ENCODE data around the gene BRMS1L.

Gene BRMS1L

DNA sequence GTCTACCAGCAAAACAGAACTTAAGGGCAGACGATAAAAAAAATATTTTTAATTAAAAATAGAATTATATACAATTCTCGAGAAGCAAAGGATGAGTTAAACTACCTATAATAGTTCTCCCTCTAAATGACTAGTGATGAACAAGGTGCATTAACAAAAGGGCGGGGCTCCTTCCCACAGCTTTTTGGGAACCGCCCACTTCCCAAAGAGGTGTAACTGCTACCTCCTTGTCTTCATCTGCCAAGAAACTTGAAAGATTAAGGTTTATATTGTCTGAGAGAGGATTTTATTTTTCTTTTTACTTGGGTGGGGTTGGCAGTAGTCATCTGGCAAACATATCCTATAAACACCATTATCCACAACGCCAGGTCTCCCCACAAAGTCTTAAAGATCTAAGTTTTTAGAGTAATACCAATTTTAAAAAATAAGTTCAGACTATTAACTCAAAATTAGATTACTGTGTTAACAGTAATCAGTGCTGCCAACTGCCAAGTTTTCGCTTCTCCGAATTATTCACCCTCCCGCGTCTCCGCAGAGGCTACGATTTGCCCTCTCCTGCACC, 18.0 kb upstream of the BRMS1L start:
- TF ChIP-seq OSR1 (CRISPR knock-in tag; IDR thresholded peaks at IDR 0.05) (no peak), GLIS3 (CRISPR knock-in tag; IDR thresholded peaks at IDR 0.05) (no peak), ZC3H10 (CRISPR knock-in tag; IDR thresholded peaks at IDR 0.05) (no peak), ZNF565 (CRISPR knock-in tag; conservative IDR thresholded peaks at IDR 0.05; ENCODE audit: low read depth) (no peak), BACH2 (CRISPR knock-in tag; IDR thresholded peaks at IDR 0.05; ENCODE audit: borderline replicate concordance) (no peak), TOX (CRISPR knock-in tag; IDR thresholded peaks at IDR 0.05; ENCODE audit: borderline replicate concordance) (no peak), PATZ1 (CRISPR knock-in tag; IDR thresholded peaks at IDR 0.05; ENCODE audit: borderline replicate concordance) (no peak), PPARA (CRISPR knock-in tag; IDR thresholded peaks at IDR 0.05; ENCODE audit: borderline replicate concordance) (no peak), TCF4 (CRISPR knock-in tag; IDR thresholded peaks at IDR 0.05; ENCODE audit: borderline replicate concordance) (no peak), ISL1 (CRISPR knock-in tag; IDR thresholded peaks at IDR 0.05) (no peak)
- TF ChIP-seq, protein P1, sequence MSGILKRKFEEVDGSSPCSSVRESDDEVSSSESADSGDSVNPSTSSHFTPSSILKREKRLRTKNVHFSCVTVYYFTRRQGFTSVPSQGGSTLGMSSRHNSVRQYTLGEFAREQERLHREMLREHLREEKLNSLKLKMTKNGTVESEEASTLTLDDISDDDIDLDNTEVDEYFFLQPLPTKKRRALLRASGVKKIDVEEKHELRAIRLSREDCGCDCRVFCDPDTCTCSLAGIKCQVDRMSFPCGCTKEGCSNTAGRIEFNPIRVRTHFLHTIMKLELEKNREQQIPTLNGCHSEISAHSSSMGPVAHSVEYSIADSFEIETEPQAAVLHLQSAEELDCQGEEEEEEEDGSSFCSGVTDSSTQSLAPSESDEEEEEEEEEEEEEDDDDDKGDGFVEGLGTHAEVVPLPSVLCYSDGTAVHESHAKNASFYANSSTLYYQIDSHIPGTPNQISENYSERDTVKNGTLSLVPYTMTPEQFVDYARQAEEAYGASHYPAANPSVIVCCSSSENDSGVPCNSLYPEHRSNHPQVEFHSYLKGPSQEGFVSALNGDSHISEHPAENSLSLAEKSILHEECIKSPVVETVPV (CRISPR knock-in tag; IDR thresholded peaks at IDR 0.05), result no peak
- peak; percentile 3; the same call in 2 of the 3 replicates for ATAC-seq

GRCh38 chr14:35808638-35809563, 17.2 kb upstream of the BRMS1L start, which contains the start of gene RALGAPA1:
Gene RALGAPA1 (minus strand): TSS chr14:35809295. CDS start chr14:35808835, 460 bp downstream.
- ATAC-seq, result peak; percentile 99
- TF ChIP-seq, protein P2, sequence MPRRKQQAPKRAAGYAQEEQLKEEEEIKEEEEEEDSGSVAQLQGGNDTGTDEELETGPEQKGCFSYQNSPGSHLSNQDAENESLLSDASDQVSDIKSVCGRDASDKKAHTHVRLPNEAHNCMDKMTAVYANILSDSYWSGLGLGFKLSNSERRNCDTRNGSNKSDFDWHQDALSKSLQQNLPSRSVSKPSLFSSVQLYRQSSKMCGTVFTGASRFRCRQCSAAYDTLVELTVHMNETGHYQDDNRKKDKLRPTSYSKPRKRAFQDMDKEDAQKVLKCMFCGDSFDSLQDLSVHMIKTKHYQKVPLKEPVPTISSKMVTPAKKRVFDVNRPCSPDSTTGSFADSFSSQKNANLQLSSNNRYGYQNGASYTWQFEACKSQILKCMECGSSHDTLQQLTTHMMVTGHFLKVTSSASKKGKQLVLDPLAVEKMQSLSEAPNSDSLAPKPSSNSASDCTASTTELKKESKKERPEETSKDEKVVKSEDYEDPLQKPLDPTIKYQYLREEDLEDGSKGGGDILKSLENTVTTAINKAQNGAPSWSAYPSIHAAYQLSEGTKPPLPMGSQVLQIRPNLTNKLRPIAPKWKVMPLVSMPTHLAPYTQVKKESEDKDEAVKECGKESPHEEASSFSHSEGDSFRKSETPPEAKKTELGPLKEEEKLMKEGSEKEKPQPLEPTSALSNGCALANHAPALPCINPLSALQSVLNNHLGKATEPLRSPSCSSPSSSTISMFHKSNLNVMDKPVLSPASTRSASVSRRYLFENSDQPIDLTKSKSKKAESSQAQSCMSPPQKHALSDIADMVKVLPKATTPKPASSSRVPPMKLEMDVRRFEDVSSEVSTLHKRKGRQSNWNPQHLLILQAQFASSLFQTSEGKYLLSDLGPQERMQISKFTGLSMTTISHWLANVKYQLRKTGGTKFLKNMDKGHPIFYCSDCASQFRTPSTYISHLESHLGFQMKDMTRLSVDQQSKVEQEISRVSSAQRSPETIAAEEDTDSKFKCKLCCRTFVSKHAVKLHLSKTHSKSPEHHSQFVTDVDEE (CRISPR knock-in tag; IDR thresholded peaks at IDR 0.05), result 0 out of 2 replicates have a peak, but pooled peaks have one; percentile 27

- no peak for ATAC-seq
- TF ChIP-seq PATZ1 (CRISPR knock-in tag; IDR thresholded peaks at IDR 0.05; ENCODE audit: borderline replicate concordance), result no peak
- no peak for TF ChIP-seq CSDC2 (CRISPR knock-in tag; IDR thresholded peaks at IDR 0.05)
- no peak for TF ChIP-seq ZNF8 (CRISPR knock-in tag; IDR thresholded peaks at IDR 0.05)
- no peak for TF ChIP-seq SNAI2 (CRISPR knock-in tag; IDR thresholded peaks at IDR 0.05)
- TF ChIP-seq, protein P1 (CRISPR knock-in tag; IDR thresholded peaks at IDR 0.05), result no peak
- no peak for TF ChIP-seq ISL1 (CRISPR knock-in tag; IDR thresholded peaks at IDR 0.05)
- TF ChIP-seq BACH2 (CRISPR knock-in tag; IDR thresholded peaks at IDR 0.05; ENCODE audit: borderline replicate concordance), result no peak
- TF ChIP-seq ZNF70 (CRISPR knock-in tag; IDR thresholded peaks at IDR 0.05), result no peak
- TF ChIP-seq TOX (CRISPR knock-in tag; IDR thresholded peaks at IDR 0.05; ENCODE audit: borderline replicate concordance), result no peak
- TF ChIP-seq RARB (CRISPR knock-in tag; IDR thresholded peaks at IDR 0.05), result no peak
- TF ChIP-seq, protein P2 (CRISPR knock-in tag; IDR thresholded peaks at IDR 0.05), result no peak
- TF ChIP-seq GLIS3 (CRISPR knock-in tag; IDR thresholded peaks at IDR 0.05), result no peak
- TF ChIP-seq ZNF565 (CRISPR knock-in tag; conservative IDR thresholded peaks at IDR 0.05; ENCODE audit: low read depth), result no peak
- TF ChIP-seq ZC3H10 (CRISPR knock-in tag; IDR thresholded peaks at IDR 0.05), result no peak
- no peak for TF ChIP-seq POU6F1 (CRISPR knock-in tag; IDR thresholded peaks at IDR 0.05; ENCODE audit: borderline replicate concordance, low read depth)
- no peak for TF ChIP-seq ZFP3 (CRISPR knock-in tag; IDR thresholded peaks at IDR 0.05)
- no peak for TF ChIP-seq PPARA (CRISPR knock-in tag; IDR thresholded peaks at IDR 0.05; ENCODE audit: borderline replicate concordance)
- TF ChIP-seq OSR1 (CRISPR knock-in tag; IDR thresholded peaks at IDR 0.05), result no peak
- TF ChIP-seq ARNTL (CRISPR knock-in tag; IDR thresholded peaks at IDR 0.05; ENCODE audit: borderline replicate concordance, low read depth), result no peak
Measured at GRCh38 chr14:35809597-35809996, 16.5 kb upstream of the BRMS1L start.

Measured in SK-N-SH treated with all-trans-retinoic acid at 6 μM for 48 hours (cell line).